ENCODE measurements around the gene FOSL2.

Gene FOSL2

DNA sequence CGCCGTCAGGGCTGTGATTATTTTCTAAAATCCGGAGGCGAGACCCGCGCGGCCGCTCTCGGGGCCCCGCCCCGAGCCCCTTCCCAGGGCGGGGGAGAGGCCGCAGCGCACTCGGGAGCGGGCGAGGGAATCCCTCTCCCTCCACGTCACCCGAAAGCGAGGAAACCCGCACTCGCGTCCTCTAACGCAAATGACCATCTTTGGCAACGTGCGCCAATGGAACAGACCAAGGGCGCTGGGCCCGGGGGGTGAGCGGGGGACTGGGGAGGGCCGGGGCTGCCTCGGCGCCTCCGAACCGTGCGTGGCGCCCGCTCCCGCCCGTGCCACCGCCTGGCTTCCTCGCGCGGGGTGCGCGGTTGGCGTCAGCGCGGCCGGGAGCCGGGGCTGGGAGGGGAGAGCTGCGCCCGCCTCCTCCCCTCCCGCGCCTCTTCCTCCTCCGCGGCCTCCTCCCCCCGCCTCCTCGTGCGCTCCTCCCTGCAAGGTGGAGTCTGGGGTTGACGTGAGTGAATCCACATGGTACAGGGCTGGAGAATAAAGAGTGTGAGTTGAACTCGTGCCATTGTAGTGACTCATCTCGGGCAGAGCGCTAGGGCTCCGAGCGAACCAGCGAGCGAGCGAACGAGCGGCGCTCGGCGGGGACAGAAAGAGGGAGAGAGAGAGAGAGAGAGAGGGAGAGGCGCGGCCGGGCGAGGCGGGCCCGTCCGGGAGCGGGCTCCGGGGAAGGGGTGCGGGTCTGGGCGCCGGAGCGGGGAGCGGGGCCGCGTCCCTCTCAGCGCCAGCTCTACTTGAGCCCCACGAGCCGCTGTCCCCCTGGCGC lies at the start of gene FOSL2:
Gene FOSL2 (plus strand): TSS at position 562 of the 817 bp plus-strand sequence. CDS start 863 bp downstream, outside the sequence.
- DNase-seq, result peak; percentile 64 to 83

DNA sequence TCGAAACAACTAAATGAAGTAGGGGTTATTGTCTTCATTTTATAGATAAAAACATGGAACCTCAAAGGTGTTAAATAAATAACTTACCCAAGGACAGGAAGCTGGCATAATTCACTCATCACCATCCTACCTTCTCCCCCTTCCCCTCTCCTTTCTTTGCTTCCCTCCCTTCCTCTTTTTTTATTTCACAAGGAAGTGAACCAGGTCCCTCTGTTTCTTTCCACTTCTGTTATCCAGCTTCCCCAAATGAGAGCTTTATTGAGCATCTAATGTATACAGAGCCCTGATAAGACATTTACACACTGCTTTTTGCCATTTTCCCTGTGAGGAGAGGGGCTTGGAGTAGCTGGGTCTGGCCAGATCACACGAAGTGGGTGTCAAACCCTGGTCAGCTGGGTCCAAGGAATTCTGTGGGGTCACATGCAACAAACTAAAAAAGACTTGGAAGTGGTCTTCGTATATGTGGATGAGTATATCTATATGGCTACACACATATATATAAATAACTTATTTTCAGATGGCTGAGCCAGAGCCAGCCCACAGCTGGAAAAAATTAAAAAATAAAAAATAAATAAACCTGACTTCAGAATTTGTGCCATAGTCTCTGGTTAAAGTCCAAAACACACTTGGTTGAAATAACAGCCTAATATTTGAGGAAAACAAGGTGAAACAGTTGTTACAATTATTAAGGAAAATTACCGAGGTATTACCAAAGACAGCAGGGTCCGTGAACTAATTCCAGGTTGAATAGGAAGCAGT lies 49.3 kb upstream of the FOSL2 start:
- DNase-seq, result no peak

DNA sequence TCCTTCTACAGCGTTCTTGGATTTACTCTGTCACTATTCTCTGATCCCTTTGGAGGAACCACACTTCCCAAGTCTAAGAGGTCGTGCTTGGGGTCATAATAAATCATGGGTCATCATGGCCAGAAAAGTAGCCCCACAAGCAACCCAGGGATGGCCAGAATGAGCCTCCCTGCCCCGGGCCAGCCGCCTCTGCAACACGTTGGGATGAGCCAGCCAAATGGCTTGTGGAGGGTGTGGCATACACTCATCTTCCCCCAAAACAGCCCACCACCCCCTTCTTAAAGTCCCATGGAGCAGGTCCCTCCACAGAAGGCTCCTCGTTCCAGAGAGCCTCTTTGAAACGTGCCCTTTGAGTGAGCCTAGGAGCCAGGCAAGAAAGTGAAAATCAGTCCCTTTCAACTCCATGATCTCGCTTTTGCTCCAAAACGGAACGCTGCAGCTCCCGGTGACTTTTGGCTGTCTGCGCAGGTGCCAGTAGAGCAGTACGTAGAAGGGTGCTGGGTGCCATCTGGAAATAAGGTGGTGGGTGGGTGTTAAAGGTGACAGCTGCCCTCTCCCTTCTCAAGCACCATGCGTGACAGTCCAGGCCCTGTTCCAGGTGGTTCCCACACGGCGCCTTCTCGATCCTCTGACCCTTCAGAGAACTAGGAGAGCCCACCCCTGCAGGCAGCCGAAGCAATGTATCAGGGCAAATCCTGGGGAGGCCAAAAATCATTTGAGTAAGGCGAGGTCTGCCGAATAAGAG lies 48.5 kb upstream of the FOSL2 start:
- no peak for DNase-seq

DNA sequence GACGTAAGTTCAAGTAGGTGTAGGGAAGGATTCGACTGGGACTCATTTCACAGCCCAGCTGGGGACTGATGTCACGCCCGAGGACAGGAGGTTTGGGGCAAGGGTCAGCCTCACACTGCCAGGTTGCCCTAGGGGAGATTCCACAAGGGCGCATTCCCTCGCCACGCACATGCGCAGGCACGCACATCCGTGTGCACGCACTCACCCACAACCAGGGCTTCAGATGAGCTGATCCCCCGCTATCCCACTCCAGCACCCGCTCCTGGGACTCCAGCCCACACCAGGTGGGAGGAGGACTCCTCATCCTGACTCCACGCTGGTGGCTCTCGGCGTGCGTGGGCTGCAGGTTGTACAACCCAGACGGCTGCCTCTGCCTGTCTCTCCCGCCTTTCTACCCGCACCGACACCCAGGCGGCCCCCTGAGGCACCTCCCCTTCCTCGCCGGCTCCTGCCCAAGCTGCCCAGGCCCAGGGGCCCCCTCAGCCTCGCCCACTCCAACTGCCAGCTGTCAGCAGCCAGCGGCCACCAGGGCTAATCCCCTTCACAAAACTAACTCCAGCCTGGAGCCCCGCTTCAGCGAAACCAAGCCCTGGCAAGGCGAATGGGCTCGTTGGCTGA lies 47.8 kb upstream of the FOSL2 start:
- no peak for DNase-seq

DNA sequence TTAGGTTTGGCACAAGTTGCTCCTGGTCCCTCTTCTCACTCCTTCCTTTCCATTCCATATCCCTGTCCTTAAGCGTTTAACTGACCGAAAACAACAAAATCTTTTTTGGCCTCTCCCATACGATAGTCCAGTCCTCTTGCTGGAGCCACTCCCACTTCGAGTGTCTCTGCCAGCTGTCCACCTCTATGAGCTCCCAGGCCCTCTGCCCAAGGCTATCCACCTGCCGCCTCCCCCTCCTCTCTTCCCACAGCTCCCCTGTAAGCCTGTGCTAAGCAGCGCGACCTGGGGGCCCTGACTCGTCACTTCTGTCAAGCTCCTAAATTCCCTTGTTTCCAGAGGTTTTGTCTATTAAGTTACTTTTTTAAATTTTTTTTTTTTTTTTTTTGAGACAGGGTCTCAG lies 47.0 kb upstream of the FOSL2 start:
- DNase-seq, result no peak

DNA sequence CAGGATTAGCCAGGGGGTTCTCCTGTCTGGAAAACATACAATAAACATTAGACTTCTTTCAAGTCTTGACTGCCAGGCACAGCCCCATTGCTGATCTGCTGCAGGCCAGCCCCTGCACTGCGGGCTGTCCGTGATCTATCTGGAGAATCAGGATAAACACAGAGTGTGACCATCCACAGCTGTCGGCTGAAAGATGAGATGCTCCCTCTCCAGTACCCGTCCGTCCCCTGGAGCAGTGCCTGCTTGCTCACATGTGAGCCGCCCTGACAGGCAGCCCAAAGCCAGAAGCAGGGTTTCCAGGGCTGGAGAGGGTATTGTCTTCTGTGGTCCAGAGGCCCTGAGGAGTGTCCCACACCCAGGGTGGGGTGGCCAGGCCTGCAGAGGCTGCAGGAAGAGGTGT lies 46.1 kb upstream of the FOSL2 start:
- no peak for DNase-seq

DNA sequence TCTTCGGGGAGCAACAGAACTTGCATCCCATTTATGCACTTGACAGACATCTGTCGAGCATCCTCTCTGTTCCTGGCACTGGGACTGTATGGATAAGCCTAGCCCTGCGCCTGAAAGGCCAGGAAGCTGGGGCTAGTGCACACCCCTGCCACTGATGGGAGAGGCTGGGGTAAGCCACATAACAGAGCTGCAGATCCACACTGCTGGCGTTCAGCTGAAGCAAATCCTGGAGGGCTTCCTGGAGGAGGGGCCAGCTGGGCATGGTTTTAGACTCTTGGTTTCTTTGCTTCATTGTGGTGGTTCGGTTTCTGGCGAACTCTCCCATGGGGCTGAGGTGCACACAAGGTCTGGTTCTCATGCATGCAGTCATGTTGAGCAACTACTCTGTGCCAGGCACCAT lies 45.5 kb upstream of the FOSL2 start:
- DNase-seq, result no peak

DNA sequence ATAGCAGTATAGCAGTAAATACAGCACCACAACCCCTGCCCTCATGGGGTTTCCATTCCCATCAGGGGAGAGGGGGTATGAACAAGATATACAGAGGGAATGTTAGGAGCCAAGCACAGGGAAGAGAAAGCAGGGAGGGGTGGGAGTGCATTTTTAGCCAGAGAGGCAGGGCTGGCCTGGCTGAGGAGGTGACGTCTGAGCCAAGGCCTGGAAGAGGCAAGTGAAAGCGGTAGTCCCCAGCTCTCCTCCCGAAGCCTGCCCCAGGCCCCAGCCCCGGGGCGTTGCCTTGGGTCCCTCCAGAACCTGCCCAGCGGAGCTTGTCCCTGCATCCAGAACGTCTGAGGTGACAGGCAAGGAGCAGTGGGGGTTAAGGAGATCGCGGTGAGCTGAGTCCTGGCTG lies 45.1 kb upstream of the FOSL2 start:
- no peak for DNase-seq

DNA sequence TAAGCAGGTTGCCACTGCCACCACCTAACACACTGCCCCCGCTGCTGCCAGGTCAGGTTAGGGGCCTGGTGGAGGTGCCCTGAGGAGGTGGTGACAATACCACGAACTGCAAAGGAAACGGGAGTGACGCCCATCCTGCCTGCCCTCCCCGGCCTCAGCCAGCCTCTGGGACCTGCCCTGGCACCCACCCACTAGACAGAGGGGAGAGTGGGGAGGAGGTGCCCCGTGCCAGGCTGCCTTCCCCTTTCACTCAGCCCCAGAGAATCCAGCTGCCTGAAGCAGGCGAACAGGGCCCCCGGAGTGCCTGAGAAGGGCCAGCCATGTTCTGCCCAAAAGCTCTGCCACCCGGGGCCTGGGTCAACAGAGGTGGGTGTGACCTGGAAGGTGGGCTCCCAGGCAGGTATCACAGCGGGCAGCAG lies 44.5 kb upstream of the FOSL2 start:
- no peak for DNase-seq

DNA sequence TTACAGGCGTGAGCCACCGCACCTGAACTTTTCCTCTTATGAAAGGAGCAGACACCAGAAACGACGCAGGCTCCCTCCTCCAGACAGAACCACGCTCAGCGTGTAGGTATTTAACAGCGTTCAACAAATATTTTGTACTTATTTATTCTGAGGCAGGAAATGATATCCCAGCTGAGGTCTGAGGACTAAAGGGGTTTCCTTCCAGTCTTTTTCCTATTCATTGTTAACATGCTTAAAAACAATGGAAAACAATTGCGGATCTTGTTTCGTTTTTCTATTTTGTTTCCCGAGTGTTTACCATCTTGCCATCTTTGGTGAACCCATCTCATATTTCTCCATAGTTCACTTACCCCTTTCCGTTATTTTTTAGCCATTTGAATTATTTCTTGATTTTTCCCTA lies 43.7 kb upstream of the FOSL2 start:
- DNase-seq, result no peak

DNA sequence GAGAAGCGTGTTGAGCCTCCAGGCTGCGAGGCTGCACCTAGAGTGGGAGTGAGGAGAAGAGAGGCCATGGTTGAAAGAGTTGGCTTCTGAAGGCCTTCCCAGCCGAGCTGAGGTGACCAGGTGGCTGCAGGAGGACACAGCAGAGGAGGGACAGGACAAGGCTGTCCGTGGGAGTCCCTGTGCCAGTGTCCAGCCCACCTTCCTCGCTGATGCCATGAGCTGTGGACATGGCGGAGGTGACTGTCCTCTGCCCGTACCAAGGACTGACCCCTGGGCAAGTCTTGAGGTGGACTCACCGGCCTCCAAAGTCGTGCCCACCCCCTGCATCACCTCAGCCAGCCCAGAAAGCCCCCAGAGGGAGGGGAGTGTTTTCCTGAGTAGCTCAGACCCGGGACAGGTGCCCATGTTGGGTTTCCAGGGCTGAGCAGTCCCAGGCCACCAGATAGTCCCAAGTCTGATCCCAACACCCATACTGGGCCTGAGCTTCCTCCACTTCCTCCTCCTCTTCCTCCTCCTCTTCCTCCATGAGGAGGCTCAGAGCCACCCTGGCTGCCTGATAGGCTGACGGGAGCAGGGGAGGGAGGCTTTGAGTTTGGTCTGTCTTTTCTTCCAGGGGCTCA lies 43.0 kb upstream of the FOSL2 start:
- DNase-seq, result no peak

DNA sequence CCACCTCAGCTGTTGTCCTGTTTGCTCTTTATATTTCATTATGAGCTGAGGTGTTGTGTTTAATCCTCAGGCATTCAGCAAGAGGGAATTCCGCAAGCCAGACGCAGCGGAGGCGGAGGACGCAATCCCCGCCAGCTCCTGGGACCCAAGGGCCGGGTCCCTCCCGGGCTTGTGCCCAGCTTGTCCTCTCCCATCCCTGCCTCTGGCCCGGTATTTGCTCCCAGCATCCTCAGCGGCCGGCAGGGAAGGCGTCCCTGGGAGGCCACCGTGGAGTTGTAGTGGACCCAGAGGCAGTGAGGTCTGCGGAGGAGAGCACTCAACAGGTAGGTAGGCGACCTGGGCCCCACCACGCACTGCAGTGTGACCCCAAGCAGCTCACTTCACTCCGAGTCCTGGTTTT lies 42.5 kb upstream of the FOSL2 start:
- no peak for DNase-seq

DNA sequence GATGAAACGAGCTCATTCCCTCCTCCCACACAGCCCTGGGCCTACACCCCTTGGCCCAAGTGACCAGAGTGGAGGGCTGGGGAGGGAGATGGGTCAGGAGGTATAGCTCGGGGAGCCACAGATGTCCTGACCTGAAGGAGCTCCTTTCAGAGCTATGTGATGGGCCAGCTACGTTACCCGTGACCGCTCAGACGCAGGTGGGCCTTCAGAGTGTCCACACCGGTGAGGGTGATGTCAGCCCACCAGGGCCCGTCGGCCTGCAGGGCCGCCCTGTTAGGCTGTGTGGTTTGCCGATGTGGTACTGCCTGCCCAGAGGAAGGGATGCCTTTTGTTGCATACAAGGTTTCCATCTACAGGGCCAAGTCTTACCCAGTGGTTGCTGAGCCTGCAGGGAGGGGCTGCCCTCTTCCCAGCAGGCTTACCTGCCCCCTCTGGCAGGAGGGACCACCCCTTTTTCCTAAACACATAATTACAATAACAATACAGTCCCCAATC lies 41.8 kb upstream of the FOSL2 start:
- DNase-seq, result no peak

DNA sequence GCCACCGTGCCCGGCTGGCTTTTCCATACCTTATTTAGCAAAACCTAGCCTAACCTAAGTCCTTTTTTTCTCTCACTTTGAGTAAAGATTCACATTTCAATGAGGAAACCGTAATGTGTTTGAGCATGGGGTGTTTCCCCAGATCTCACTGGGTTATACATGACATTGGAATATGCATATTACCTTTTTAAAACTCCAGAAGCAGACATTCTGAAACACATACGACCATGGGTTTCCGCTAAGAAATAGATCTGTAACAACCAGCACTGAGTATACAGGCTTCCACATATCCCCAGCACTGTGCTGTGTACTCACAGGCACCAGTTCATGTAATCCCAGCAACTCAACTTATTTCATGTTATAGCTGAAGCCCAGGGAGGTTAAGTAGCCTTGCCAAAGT lies 41.0 kb upstream of the FOSL2 start:
- DNase-seq, result no peak

DNA sequence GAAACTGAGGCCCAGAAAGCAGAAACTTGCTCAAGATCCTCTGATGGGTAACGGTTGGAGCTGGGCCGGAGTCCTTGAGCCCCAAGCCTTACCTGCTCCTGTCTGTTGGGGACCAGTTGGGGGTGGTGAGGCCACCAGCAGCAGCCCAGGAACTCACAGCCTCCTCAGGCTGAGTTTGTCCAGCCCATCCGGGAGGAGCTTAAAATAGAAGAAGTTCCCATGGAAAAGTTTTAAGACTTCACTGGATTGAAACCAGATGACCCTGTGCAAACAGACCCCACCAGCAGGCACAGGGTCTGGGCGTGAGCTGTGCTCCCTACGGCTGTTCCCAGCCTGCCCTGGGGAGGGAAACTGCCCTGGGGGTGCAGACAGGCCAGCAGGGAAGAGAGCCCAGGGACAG lies 40.6 kb upstream of the FOSL2 start:
- DNase-seq, result no peak

DNA sequence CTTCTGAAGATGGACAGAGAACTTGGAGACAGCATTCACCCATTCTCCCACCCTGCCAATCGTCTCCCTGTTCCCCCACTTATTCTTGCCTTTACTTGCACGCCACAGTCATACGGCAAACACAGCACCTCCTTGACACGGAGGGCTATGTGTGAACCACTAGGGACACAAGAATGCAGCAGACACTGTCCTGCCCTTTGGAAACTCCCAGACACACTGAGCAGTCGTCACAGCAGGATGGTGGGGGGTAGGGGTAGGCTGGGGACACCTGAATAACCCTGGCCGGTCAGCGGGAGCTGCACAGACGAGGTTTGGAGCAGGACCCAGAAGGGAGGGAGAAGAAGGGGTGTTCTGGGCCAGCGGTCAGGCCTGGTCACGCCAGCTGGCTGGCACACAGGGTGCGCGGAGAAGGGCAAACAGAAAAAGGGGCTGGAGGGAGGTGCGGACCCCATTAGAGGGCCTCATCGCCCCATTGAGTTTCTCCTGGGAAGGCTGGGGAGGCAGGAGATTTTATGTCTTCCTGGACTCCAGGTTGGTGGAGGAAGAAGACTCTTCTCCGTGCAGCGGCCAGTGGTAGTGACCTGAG lies 40.0 kb upstream of the FOSL2 start:
- no peak for DNase-seq

DNA sequence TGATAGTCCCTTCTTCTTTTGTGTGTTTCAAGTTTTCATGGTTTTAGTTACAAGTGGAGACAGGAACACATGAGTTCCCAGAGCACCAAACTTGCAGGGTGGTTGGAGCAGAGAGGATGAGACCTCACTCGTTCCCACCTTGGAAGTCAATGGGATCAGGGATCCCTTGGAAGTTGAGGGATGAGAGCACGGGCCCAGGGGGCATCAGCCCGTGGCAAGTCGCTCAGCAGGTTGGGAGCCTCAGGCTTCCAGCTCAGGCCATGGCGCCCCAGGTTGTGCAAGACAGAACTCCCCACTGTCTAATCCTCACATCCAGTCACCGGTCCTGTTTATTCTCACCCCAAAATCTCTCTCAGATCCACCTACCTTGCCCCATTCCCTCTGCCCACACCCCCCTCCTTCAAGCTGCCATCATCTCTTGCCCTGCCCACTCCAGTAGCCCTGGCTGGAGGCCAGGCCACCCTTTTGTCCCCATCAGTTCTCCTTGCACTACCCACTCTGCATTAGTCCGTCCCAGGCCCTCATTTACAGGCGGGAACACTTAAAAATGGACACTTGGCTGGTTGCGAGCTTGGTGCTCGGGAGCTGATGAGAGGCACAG lies 37.6 kb upstream of the FOSL2 start:
- DNase-seq, result no peak

DNA sequence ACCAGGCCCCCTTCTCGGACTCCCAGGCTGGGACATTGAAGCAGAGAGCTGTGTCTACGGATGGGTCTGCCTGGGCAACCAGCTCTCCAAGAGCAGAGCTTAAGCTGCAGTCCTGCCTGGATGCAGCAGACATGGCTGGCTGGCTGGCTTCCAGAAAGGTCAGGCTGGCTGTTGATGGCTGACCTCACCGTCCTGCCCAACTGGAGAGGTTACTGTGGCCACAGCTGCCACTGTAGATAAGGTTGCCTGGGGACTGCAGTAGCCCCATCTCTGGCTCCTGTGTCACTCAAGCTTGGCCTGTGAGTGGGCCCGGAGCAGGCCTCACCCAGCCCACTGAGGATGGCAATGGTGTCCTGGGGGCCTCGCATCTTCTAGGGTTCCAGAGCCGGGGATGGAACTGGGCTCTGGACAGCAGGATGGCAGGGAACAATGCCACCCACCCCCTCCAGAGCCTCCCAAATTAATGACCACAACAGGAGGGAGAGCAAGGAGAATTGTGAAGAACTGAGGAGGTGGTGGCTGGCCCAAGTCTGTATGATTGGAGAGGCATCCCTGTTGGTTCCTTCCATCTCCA lies 37.0 kb upstream of the FOSL2 start:
- no peak for DNase-seq

DNA sequence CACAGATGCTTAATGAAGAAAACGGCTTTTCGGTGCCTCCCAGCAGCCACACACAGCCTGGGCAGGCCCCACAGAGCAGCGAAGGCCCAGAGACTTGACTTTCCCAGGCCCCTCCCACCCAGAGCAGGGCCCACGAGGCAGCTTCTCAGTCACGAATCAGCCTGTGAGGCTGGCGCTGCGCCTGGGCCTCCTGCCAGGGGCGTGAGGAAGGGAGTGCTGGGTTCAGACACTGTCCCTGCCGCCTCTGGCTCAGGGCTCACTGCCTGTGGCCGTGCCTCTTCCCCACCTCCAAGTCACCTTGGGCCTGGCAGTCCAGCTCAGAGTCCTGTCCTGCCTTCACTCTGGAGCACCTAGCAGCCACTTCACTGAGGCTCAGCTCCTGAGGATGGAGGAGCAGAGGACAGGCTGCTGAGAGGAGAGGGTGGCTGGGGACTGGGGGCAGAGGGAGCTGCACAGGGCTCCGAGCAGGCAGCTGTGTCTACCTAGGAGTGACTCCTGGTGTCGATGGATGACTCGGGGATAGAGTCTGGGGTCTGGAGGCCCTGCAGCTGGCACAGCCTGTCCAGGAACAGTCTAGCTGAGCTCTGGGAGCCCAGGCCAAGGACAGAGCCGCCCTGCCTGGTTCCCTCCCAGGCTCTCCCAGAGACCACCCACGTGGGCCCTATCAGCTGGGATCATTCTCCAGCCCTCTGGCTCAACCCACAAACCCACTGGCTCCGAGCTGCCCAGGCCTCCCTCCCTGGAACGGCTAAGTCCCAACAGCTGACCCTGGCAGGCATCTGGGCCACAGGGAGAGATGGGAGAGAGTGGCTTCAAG lies 36.4 kb upstream of the FOSL2 start:
- DNase-seq, result no peak

DNA sequence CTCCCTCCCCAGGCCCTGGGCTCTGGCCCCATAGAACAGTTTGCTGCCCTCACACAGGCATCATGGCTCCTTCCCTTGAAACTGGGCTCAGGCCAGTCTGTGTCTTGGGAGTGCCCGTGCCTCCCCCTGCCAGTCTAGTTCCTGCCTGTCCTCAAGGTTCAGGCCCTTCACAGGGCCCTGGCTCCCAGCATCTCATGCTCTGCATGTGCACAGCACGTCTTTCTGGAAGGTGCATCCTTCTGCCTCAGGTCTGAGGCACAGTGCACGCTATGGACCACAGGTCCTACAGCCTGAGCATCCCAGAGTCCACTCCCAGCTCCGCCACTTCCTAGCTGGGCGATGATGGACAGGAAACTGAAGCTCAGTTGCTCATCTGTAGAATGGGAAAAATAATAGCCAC lies 35.6 kb upstream of the FOSL2 start:
- DNase-seq, result no peak

All from NCI-H187 (cell line).